Measurements from ENCODE around the gene DCC. TPM values are rescaled to one million over a fixed set of nuclear protein-coding genes. Genes with fewer than 3 reads are reported as not detected.
"Not testable (repeated sequence)": the region's sequence is repeated elsewhere in the genome, so short reads cannot be mapped to it uniquely, and the experiment has no call there.

DCC gene
- total RNA-seq, 1 experiment from 2014 or later = not detected

- in situ Hi-C loops (cut with HindIII; ENCODE audit: low pct_unique_long_range_greater_than_20kb, low sequenced_read_pairs) = no loop called here
- no peak for DNase-seq (ENCODE audit: low read depth)
Measured at GRCh38 chr18:53503914-53504441, 1164.0 kb downstream of the DCC start.

- in situ Hi-C loops (cut with HindIII; ENCODE audit: low pct_unique_long_range_greater_than_20kb, low sequenced_read_pairs) = no loop called here
- DNase-seq (ENCODE audit: low read depth) = no peak
Measured at GRCh38 chr18:53508529-53508928, 1168.5 kb downstream of the DCC start.

GRCh38 chr18:53509886-53510285 is 1169.9 kb downstream of the DCC start:
- no peak for DNase-seq (ENCODE audit: low read depth)
- in situ Hi-C loops (cut with HindIII; ENCODE audit: low pct_unique_long_range_greater_than_20kb, low sequenced_read_pairs) = no loop called here

- DNase-seq (ENCODE audit: low read depth); in situ Hi-C loops (cut with HindIII; ENCODE audit: low pct_unique_long_range_greater_than_20kb, low sequenced_read_pairs): not testable (repeated sequence)
Measured at GRCh38 chr18:53511725-53512124, 1171.7 kb downstream of the DCC start.

DNA sequence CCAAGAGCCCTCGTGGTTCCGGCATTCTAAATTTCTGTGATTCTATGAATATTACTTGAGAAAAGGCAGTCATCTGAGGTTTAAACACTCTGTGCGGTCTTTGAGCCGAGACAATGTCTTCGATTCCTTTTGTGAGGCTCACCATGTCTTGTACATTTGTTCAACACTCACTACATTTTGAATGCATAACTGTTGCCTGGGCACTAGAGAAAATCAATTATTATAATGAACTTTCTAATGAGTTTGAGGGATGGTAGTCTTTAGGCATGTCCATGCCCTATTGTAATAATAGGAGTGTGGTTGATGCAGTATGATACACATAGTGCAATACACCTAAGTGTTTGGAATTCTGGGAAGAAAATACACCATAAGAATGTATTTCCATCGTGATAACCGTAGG is 1181.1 kb downstream of the DCC start:
- no peak for DNase-seq (ENCODE audit: low read depth)
- in situ Hi-C loops (cut with HindIII; ENCODE audit: low pct_unique_long_range_greater_than_20kb, low sequenced_read_pairs) = no loop called here

DNA sequence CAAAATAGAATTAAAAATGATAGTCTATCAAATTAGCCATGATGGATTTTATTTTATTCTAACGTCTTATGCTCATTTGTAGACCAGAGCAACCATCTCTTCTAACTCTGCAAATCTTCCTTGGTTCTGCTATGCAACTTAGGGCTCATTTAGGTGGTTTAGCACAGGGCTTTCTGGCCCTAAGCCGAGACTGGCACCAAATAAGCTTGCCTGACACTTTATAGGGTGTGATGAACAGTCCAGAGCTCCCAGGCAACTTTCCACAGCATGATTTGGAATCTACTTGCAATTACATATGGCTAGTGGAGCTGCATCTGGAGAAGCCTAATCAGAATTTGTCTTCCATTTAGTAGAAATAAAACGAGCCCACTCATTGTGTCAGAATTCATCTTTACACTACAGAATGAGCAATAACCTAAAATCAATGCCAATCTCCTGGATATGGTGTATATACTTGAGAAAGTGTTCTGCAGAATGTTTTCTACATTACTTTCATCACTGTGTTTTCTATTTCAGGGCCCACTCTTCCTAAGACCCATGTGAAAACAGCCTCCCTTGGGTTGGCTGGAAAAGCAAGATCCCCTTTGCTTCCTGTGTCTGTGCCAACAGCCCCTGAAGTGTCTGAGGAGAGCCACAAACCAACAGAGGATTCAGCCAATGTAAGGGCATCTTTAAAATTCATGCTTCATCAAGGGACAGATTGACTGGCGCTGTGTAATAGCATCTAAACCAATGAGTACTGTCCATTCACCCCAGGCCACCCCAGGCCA is 1186.3 kb downstream of the DCC start:
- in situ Hi-C loops (cut with HindIII; ENCODE audit: low pct_unique_long_range_greater_than_20kb, low sequenced_read_pairs) = no loop called here
- DNase-seq (ENCODE audit: low read depth) = no peak

- no peak for DNase-seq (ENCODE audit: low read depth)
- in situ Hi-C loops (cut with HindIII; ENCODE audit: low pct_unique_long_range_greater_than_20kb, low sequenced_read_pairs) = no loop called here
Measured at GRCh38 chr18:53527365-53527764, 1187.4 kb downstream of the DCC start.

GRCh38 chr18:53531187-53531586 is 1191.2 kb downstream of the DCC start:
- in situ Hi-C loops (cut with HindIII; ENCODE audit: low pct_unique_long_range_greater_than_20kb, low sequenced_read_pairs) = no loop called here
- no peak for DNase-seq (ENCODE audit: low read depth)

DNA sequence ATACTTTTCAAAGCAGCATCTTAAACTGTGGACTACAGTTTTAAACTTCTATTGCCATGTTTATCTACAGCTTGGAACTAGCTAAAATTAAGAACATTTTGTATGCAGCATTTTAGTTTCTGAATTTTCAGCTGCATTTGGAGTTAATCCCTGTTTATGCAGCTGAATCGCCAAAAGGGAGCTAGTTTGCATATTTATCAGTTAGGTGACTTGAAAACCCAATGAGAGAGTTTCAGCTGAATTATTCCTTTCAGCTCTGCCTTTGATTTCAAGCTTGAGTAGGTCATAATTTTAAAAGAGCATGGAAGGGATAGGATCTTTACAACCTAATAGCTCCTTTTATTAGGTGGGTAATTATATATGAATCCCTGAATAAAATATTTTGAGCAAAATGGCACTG is 1191.9 kb downstream of the DCC start:
- no peak for DNase-seq (ENCODE audit: low read depth)

GRCh38 chr18:53534203-53534602 is 1194.2 kb downstream of the DCC start:
- in situ Hi-C loops (cut with HindIII; ENCODE audit: low pct_unique_long_range_greater_than_20kb, low sequenced_read_pairs) = no loop called here
- no peak for DNase-seq (ENCODE audit: low read depth)

More for the DNA sequence above, 1191.9 kb downstream of the DCC start:
- in situ Hi-C loops (cut with HindIII; ENCODE audit: low pct_unique_long_range_greater_than_20kb, low sequenced_read_pairs) = no loop called here

GRCh38 chr18:53534695-53535094 is 1194.7 kb downstream of the DCC start:
- in situ Hi-C loops (cut with HindIII; ENCODE audit: low pct_unique_long_range_greater_than_20kb, low sequenced_read_pairs) = no loop called here
- DNase-seq (ENCODE audit: low read depth) = no peak

DNA sequence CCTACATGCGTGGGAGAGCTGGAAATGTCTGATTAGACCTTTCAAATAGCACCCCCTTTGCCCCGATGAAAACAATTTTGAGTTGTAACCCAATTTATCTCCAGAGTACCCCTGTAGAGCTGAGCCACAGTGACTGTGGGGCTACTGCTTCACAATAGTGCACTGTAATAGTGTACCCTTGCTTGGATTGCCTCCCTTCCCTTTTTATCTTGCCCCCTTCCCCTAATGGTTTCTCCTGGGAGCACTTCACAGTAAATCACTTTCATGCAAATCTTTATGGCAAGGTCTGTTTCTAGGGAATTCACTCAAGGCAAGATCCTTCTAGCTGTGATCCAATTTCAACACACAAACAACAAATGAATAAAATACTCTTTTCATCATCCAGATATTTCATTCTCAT is 1196.9 kb downstream of the DCC start:
- in situ Hi-C loops (cut with HindIII; ENCODE audit: low pct_unique_long_range_greater_than_20kb, low sequenced_read_pairs) = no loop called here
- no peak for DNase-seq (ENCODE audit: low read depth)

DNA sequence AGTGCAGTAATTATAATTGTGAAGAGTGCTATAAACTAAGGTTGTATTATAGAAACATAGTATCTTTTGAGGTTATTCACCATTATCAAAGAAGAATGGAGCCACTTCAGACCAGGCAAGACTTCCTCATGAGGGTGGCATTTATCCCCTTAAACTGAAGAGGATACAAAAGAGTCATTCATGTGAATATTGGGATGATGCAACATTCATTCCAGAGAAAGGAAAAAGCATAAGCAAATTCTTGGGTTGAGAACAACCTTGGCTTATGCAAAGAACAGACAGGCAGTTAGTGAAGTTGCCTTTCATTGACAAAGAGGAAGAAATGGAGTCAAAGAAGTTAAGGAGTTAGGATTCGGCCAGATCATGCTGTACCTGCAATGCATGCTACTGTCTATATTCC is 1201.9 kb downstream of the DCC start:
- no peak for DNase-seq (ENCODE audit: low read depth)
- in situ Hi-C loops (cut with HindIII; ENCODE audit: low pct_unique_long_range_greater_than_20kb, low sequenced_read_pairs) = no loop called here

DNA sequence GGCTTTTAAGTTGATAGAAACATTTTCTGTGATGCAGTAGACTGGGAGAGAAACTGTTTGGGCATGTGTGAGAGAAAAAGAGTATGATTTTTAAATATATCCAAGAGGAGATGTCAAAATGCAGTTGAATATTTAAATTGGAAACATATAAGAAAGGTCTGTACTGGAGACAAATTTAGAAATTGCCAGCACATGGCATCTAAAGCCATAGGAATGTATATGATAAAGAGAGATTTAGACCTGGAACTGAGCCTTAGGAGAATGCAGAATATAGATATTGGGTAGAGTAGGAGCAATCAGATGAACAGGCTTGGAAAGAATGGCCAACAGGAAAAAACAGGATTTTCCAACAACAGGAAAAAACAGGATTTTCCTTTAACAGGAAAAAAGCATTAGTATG is 1203.7 kb downstream of the DCC start:
- in situ Hi-C loops (cut with HindIII; ENCODE audit: low pct_unique_long_range_greater_than_20kb, low sequenced_read_pairs) = no loop called here
- DNase-seq (ENCODE audit: low read depth) = no peak

- in situ Hi-C loops (cut with HindIII; ENCODE audit: low pct_unique_long_range_greater_than_20kb, low sequenced_read_pairs) = no loop called here
- DNase-seq (ENCODE audit: low read depth) = no peak
Measured at GRCh38 chr18:53544917-53545316, 1204.9 kb downstream of the DCC start.

DNA sequence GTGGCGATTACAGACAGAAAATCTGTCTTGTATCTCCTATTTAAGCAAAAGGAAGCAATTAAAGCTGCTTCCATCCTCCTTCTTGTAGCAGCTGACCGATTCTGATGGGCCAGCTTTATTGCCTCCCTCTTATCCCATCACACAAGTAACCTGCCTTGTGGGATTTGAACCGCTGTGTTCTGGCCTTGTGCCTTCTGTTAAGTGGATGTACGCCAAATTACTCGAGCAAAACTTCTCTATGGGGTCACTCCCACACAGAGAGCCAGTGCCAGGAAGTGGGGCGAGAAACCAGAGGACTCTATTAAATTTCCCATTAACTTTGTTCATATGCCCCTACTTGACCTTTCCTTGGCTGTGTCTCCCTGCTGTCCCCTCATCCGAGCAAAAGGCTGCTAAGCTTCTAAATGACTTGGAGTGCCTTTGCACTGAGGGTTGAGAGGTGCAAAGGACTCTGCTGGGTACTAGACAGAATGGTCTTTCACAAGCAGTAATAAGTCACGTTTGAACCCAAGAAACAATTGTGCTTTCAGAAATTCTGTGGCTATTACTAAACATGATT is 1212.0 kb downstream of the DCC start:
- in situ Hi-C loops (cut with HindIII; ENCODE audit: low pct_unique_long_range_greater_than_20kb, low sequenced_read_pairs) = no loop called here

GRCh38 chr18:53553030-53553429 is 1213.0 kb downstream of the DCC start:
- DNase-seq (ENCODE audit: low read depth) = no peak
- in situ Hi-C loops (cut with HindIII; ENCODE audit: low pct_unique_long_range_greater_than_20kb, low sequenced_read_pairs) = no loop called here

More for the DNA sequence above, 1212.0 kb downstream of the DCC start:
- DNase-seq (ENCODE audit: low read depth) = no peak

GRCh38 chr18:53556450-53556849 is 1216.5 kb downstream of the DCC start:
- DNase-seq (ENCODE audit: low read depth) = no peak
- in situ Hi-C loops (cut with HindIII; ENCODE audit: low pct_unique_long_range_greater_than_20kb, low sequenced_read_pairs) = no loop called here

DNA sequence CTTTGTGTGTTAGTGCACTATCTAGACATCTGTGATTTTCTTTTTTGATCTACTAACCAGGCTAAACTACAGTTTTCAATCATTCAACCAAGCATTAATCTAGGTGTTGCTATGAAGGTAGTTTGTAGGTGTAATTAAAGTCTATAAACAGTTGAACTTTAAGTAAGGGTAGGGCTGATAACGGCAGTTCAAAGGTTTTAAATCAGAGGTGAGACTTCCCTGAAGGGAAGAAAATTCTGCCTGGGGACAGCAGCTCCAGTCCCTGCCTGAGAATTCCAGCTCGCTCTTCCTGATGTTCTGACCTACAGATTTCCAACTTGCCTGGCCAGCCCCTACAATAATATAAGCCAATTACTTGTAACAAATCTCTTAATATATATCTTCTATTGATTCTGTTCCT is 1220.5 kb downstream of the DCC start:
- DNase-seq (ENCODE audit: low read depth) = no peak
- in situ Hi-C loops (cut with HindIII; ENCODE audit: low pct_unique_long_range_greater_than_20kb, low sequenced_read_pairs) = no loop called here

- DNase-seq (ENCODE audit: low read depth) = no peak
- in situ Hi-C loops (cut with HindIII; ENCODE audit: low pct_unique_long_range_greater_than_20kb, low sequenced_read_pairs) = no loop called here
Measured at GRCh38 chr18:53566626-53567025, 1226.6 kb downstream of the DCC start.
